SK-N-SH (cell line): ENCODE data around the gene SLCO4A1. TPM values are rescaled to one million over a fixed set of nuclear protein-coding genes. Genes with fewer than 3 reads are reported as not detected.
A peak's percentile ranks its signal among the peaks of the same experiment; 100 is the strongest.

Source experiments
- CTCF ChIA-PET: fragments of 300-600, 350-600 bp; formaldehyde crosslinking; extraction: SDS; loops from one replicate; lab custom pipeline; 2021; lab: Yijun Ruan, JAX
- POLR2A ChIA-PET: fragments of 350-600 bp; sonication (Branson Sonifier 250); formaldehyde crosslinking; extraction: SDS; loops from one replicate; lab custom pipeline; 2020; ENCODE audit warnings: antibody characterized with exemption, inconsistent platforms; lab: Yijun Ruan, JAX
- DNase-seq: peaks from one replicate; pipeline ENCODE4 v3.0.0; 2012
- H2AFZ ChIP-seq: fragments of 200-600 bp; sonication (generic); 2 replicates; pipeline ENCODE4 v1.8.1; 2016; ENCODE audit warnings: antibody characterized with exemption, mild to moderate bottlenecking, low read depth
- H3F3A ChIP-seq: fragments of 200-600 bp; sonication (generic); replicated peaks from 2 replicates; pipeline ENCODE3; 2016; ENCODE audit warnings: antibody characterized with exemption, mild to moderate bottlenecking; ENCODE audit not compliant: insufficient read depth
- H3K27ac ChIP-seq, 2 experiments: fragments of 200-500 bp in 1 of 2; fragments of 200-600 bp in 1 of 2; sonication (Bioruptor generic) in 1 of 2; sonication (generic), shearing (Covaris generic) in 1 of 2; 2 replicates each; pipeline versions ENCODE4 v1.5.1 to v1.6.1; 2014 to 2016; ENCODE audit warnings: low read depth in 2 of 2, inconsistent platforms in 1 of 2, low read length in 1 of 2, mild to moderate bottlenecking in 1 of 2, mixed read lengths in 1 of 2
- H3K27me3 ChIP-seq: fragments of 200-600 bp; sonication (generic), shearing (Covaris generic); 2 replicates; pipeline ENCODE4 v1.6.1; 2016; ENCODE audit warnings: mixed run types; ENCODE audit not compliant: insufficient read depth
- H3K36me3 ChIP-seq, 2 experiments: fragments of 200-500 bp in 1 of 2; fragments of 200-600 bp in 1 of 2; sonication (Bioruptor generic) in 1 of 2; sonication (generic) in 1 of 2; replicated peaks in 1 of 2; 2 replicates each; pipeline versions ENCODE3 to v1.5.1; 2014 to 2016; ENCODE audit warnings: low read length in 1 of 2, mild to moderate bottlenecking in 1 of 2; ENCODE audit not compliant: insufficient read depth in 2 of 2, control insufficient read depth in 1 of 2
- H3K4me1 ChIP-seq, 2 experiments: fragments of 200-500 bp in 1 of 2; fragments of 200-600 bp in 1 of 2; sonication (Bioruptor generic) in 1 of 2; sonication (generic), shearing (Covaris generic) in 1 of 2; 2 replicates each; pipeline versions ENCODE4 v1.5.1 to v1.6.1; 2014 to 2016; ENCODE audit warnings: low read depth in 1 of 2, low read length in 1 of 2, mixed run types in 1 of 2; ENCODE audit not compliant: insufficient read depth in 2 of 2, control insufficient read depth in 1 of 2
- H3K4me2 ChIP-seq: fragments of 200-600 bp; sonication (generic), shearing (Covaris generic); 2 replicates; pipeline ENCODE4 v1.6.1; 2017; ENCODE audit warnings: mixed run types
- H3K4me3 ChIP-seq, 2 experiments: fragments of 200-500 bp in 1 of 2; fragments of 200-600 bp in 1 of 2; sonication (Bioruptor generic) in 1 of 2; sonication (generic), shearing (Covaris generic) in 1 of 2; 2 replicates each; pipeline versions ENCODE4 v1.5.1 to v1.8.1; 2014 to 2016; ENCODE audit warnings: low read depth in 2 of 2, inconsistent platforms in 1 of 2, low read length in 1 of 2, mild to moderate bottlenecking in 1 of 2, mixed read lengths in 1 of 2, moderate library complexity in 1 of 2
- H3K79me2 ChIP-seq: fragments of 200-600 bp; sonication (generic); 2 replicates; pipeline ENCODE4 v1.8.1; 2017; ENCODE audit warnings: mild to moderate bottlenecking; ENCODE audit not compliant: insufficient read depth
- H3K9ac ChIP-seq: fragments of 200-600 bp; sonication (generic); 2 replicates; pipeline ENCODE4 v1.6.1; 2017; ENCODE audit warnings: mixed run types
- H3K9me2 ChIP-seq: fragments of 200-600 bp; sonication (generic); 2 replicates; pipeline ENCODE4 v1.6.1; 2017; ENCODE audit warnings: mixed run types
- H3K9me3 ChIP-seq: fragments of 200-600 bp; sonication (generic); 2 replicates; pipeline ENCODE4 v1.6.1; 2017; ENCODE audit warnings: mixed run types, mild to moderate bottlenecking, moderate library complexity
- H4K20me1 ChIP-seq: fragments of 200-600 bp; sonication (generic); 2 replicates; pipeline ENCODE4 v1.6.1; 2017; ENCODE audit warnings: mild to moderate bottlenecking, mixed run types; ENCODE audit not compliant: insufficient read depth
- CHD2 ChIP-seq: fragments of 150-350 bp; IDR thresholded peaks from 2 replicates; pipeline ENCODE4 v1.6.1; 2018; ENCODE audit warnings: low read length; ENCODE audit not compliant: partially characterized antibody
- EP300 ChIP-seq, 2 experiments: IDR thresholded peaks; 2 replicates each; pipeline versions ENCODE4 v1.4.0 to v1.6.1; 2012; ENCODE audit warnings: borderline replicate concordance in 1 of 2, low read depth in 1 of 2, low read length in 1 of 2
- EZH2phosphoT487 ChIP-seq: fragments of 200-600 bp; sonication (generic); IDR thresholded peaks from 2 replicates; pipeline ENCODE4 v1.6.1; 2017; ENCODE audit warnings: low read depth, mixed run types, mild to moderate bottlenecking, antibody characterized with exemption, moderate library complexity, borderline replicate concordance
- FOXJ3 ChIP-seq: sonication (generic); formaldehyde crosslinking; IDR thresholded peaks from 2 replicates; pipeline ENCODE4 v1.5.1; 2020; ENCODE audit warnings: mild to moderate bottlenecking, missing genetic modification reagents
- GABPA ChIP-seq: IDR thresholded peaks from 2 replicates; pipeline ENCODE4 v1.4.0; 2012; ENCODE audit warnings: low read depth, mild to moderate bottlenecking
- GATA2 ChIP-seq: sonication (generic); formaldehyde crosslinking; IDR thresholded peaks from 2 replicates; pipeline ENCODE4 v1.5.0; 2020; ENCODE audit warnings: mild to moderate bottlenecking, missing genetic modification reagents
- JUND ChIP-seq: IDR thresholded peaks from 2 replicates; pipeline ENCODE4 v1.4.0; 2012
- MAX ChIP-seq: IDR thresholded peaks from 2 replicates; pipeline ENCODE4 v1.4.0; 2012; ENCODE audit warnings: low read depth
- MXI1 ChIP-seq: IDR thresholded peaks from 2 replicates; pipeline ENCODE4 v1.6.1; 2012; ENCODE audit warnings: mild to moderate bottlenecking, low read depth, low read length, improper control_type of control experiment
- RCOR1 ChIP-seq: fragments of 150-350 bp; IDR thresholded peaks from 2 replicates; pipeline ENCODE4 v1.6.1; 2017; ENCODE audit warnings: antibody characterized with exemption, low read length
- SIN3A ChIP-seq: IDR thresholded peaks from 2 replicates; pipeline ENCODE4 v1.6.1; 2012; ENCODE audit warnings: low read depth, mild to moderate bottlenecking, low read length, moderate library complexity, borderline replicate concordance
- TCF12 ChIP-seq: IDR thresholded peaks from 2 replicates; pipeline ENCODE4 v1.4.0; 2012
- USF1 ChIP-seq: IDR thresholded peaks from 2 replicates; pipeline ENCODE4 v1.4.0; 2012; ENCODE audit warnings: low read depth, borderline replicate concordance
- YY1 ChIP-seq: IDR thresholded peaks from 2 replicates; pipeline ENCODE4 v1.4.0; 2012; ENCODE audit warnings: low read depth, mild to moderate bottlenecking
- WGBS: methylation state at CpG from one replicate; pipeline ENCODE4 v1.1.6; 2017; ENCODE audit warnings: low lambda C conversion rate; 5-methylcytosine and 5-hydroxymethylcytosine counted together
- polyA plus RNA-seq, 3 experiments: library from polyadenylated mRNA; depleted of rRNA; stranded (reverse); fragments of >200 nt; gene quantifications; 2 replicates each; pipeline ENCODE4 v1.2.3, GENCODE V29; 2012
- TF ChIP-seq, protein P1 (sequence below): IDR thresholded peaks from 2 replicates; pipeline ENCODE4; 2012

The SLCO4A1 gene
- polyA plus RNA-seq, 1 of the 3 experiments (the other 2 are of a cell fraction): 0.33 TPM

DNA sequence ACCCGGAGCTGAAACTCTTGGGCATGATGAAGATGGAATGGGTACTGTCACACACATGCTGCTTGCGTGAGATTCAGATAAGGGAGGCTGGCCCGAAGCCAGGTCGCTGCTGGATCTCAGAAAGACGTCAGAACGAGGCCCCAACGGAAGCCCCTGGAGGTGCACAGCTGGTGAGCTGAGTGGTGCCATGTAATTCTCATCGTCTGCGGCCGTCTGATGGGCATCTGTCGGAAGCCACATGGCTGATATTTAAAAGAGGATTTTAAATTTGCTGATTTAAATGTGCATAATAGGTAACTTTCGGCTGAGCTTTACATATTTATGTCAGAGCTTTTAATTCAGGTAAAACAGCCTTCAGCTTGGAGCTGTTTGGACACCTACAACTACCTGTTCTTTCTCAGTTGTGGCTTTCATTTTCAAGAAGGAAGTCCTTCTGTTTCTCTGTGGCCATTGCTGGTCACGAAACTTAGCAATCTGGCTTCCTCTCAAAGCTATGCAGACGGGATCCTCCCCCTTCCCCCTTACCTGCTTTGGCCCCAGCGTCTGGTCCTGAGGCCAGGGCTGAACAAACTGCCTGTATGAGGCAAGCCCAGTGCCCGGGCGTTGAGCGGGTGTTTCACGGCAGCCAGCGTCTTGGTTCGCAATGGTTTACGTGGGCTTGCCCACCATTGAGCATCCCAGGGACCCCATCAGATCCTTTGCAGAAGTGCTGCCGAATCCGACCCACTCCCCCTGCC lies 9.2 kb downstream of the SLCO4A1 start:
- ChIA-PET POLR2A (interaction anchor here (0.6 to 2.1 kb wide), 5 partner anchors 9 to 240 kb away, joined by 3 to 16 read pairs (median 4); partner anchors contain the start of genes MRGBP and SLCO4A1), CTCF (interaction anchor here (0.9 to 7.4 kb wide), 9 partner anchors 9 to 242 kb away, joined by 3 to 66 read pairs (median 5); no protein-coding TSS in a partner anchor)
- Histone ChIP-seq H3K27ac (peak overlapping the region in 1 of 2 experiments; percentile 99; a peak in 2 of 4 replicates), H3K27me3 (no peaks in the 10 kb centered on the region), H3F3A (no peaks in the 10 kb centered on the region), H3K36me3 (no peaks in the 10 kb centered on the region), H4K20me1 (no peaks in the 10 kb centered on the region), H3K4me2 (no peak overlapping the region), H3K79me2 (no peaks in the 10 kb centered on the region), H3K9me2 (no peaks in the 10 kb centered on the region), H3K4me3 (no peak overlapping the region), H3K9me3 (no peaks in the 10 kb centered on the region), H2AFZ (no peak overlapping the region), H3K9ac (no peak overlapping the region), H3K4me1 (peaks cover 0 to 76% of the 10 kb centered on the region in 2 experiments; a peak in 3 of 4 replicates)
- DNase-seq: peak; percentile 92
- TF ChIP-seq USF1 (no peak), EP300 (IDR thresholded peaks at IDR 0.05; ENCODE audit: borderline replicate concordance in 1 of 2, low read depth in 1 of 2, low read length in 1 of 2) (peak in 1 of 2 experiments; percentile 95; a peak in 2 of 4 replicates), FOXJ3 (CRISPR knock-in tag) (peak; percentile 71), RCOR1 (peak; percentile 94), MAX (no peak), MXI1 (peak; percentile 94; the same call in 1 of the 2 replicates), TCF12 (peak; percentile 25; the same call in 1 of the 2 replicates), GATA2 (peak; percentile 97), YY1 (no peak), CHD2 (peak; percentile 84), EZH2phosphoT487 (no peak)
- 64% methylated on average over 24 of the region's 24 CpGs for WGBS

GRCh38 chr20:62652041-62652893 lies 10.0 kb downstream of the SLCO4A1 start:
- peak overlapping the region in 1 of 2 experiments; percentile 19; a peak in 1 of 4 replicates for H3K4me3 ChIP-seq
- no peaks in the 10 kb centered on the region for H3K9me3 ChIP-seq
- DNase-seq: peak; percentile 70
- H3K79me2 ChIP-seq: no peaks in the 10 kb centered on the region
- peak overlapping the region; percentile 59; the same call in 1 of the 2 replicates for H2AFZ ChIP-seq
- peaks cover 0 to 71% of the 10 kb centered on the region in 2 experiments; a peak in 3 of 4 replicates for H3K4me1 ChIP-seq
- no peaks in the 10 kb centered on the region for H4K20me1 ChIP-seq
- peak overlapping the region in 1 of 2 experiments; percentile 99; a peak in 2 of 4 replicates for H3K27ac ChIP-seq
- H3K4me2 ChIP-seq: peak overlapping the region; percentile 28; the same call in 1 of the 2 replicates
- no peaks in the 10 kb centered on the region for H3K9me2 ChIP-seq
- H3K27me3 ChIP-seq: no peaks in the 10 kb centered on the region
- POLR2A ChIA-PET: interaction anchor here (1.4 to 2.1 kb wide), 2 partner anchors 10 to 15 kb away, joined by 4 to 16 read pairs; partner anchors contain the start of gene SLCO4A1
- H3K36me3 ChIP-seq: no peaks in the 10 kb centered on the region
- WGBS: 59% methylated on average over 40 of the region's 44 CpGs
- TF ChIP-seq JUND (no peak), SIN3A (no peak), USF1 (0 out of 2 replicates have a peak, but pooled peaks have one; percentile 10), EZH2phosphoT487 (no peak), MAX (peak; percentile 51), GABPA (0 out of 2 replicates have a peak, but pooled peaks have one; percentile 24), MXI1 (no peak)
- TF ChIP-seq, protein P1, sequence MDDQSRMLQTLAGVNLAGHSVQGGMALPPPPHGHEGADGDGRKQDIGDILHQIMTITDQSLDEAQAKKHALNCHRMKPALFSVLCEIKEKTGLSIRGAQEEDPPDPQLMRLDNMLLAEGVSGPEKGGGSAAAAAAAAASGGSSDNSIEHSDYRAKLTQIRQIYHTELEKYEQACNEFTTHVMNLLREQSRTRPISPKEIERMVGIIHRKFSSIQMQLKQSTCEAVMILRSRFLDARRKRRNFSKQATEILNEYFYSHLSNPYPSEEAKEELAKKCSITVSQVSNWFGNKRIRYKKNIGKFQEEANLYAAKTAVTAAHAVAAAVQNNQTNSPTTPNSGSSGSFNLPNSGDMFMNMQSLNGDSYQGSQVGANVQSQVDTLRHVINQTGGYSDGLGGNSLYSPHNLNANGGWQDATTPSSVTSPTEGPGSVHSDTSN: no peak
- TF ChIP-seq, all 33 proteins: peak for 3
- CTCF ChIA-PET: interaction anchor here (0.6 to 7.4 kb wide), 6 partner anchors 9 to 139 kb away, joined by 3 to 66 read pairs (median 4); no protein-coding TSS in a partner anchor
- Histone ChIP-seq H3F3A (no peaks in the 10 kb centered on the region), H3K9ac (no peak overlapping the region)
